Progenitor cell of endocrine pancreas (in vitro differentiated cells): Measurements from ENCODE around the gene DPP6. TPM values are rescaled to one million over a fixed set of nuclear protein-coding genes. Genes with fewer than 3 reads are reported as not detected.

Experiments used
- DNase-seq: peaks from one replicate; pipeline ENCODE4 v3.0.0; 2021; ENCODE audit warnings: low spot score; ENCODE audit not compliant: unreplicated experiment
- H3K27ac Mint-ChIP-seq: 2 replicates; pipeline ENCODE4 v1.8.0; 2021; ENCODE audit warnings: mild to moderate bottlenecking, moderate library complexity, mixed read lengths
- H3K27me3 Mint-ChIP-seq: 2 replicates; pipeline ENCODE4 v1.8.0; 2021; ENCODE audit warnings: mixed read lengths
- H3K36me3 Mint-ChIP-seq: 2 replicates; pipeline ENCODE4 v1.8.0; 2022; ENCODE audit warnings: mixed read lengths; ENCODE audit not compliant: insufficient read depth
- H3K4me1 Mint-ChIP-seq: 2 replicates; pipeline ENCODE4 v1.8.0; 2021; ENCODE audit warnings: low read depth, mixed read lengths
- H3K4me3 Mint-ChIP-seq: 2 replicates; pipeline ENCODE4 v1.8.0; 2021; ENCODE audit warnings: low read depth, mild to moderate bottlenecking, moderate library complexity, mixed read lengths
- H3K9me3 Mint-ChIP-seq: 2 replicates; pipeline ENCODE4 v1.8.0; 2021; ENCODE audit warnings: low read depth, mixed read lengths
- CTCF ChIP-seq: fragments of 200-600 bp; sonication (generic); IDR thresholded peaks from one replicate; pipeline ENCODE4 v1.5.0; 2021; ENCODE audit warnings: antibody characterized with exemption, mild to moderate bottlenecking; ENCODE audit not compliant: unreplicated experiment
- total RNA-seq: library from RNA; stranded (reverse); gene quantifications from 2 replicates; pipeline ENCODE4 v1.2.1, GENCODE V29; 2021

DPP6 gene
- total RNA-seq, 1 donor from 2014 or later = 13.4 TPM

GRCh38 chr7:154350892-154351291 lies 298.7 kb downstream of the DPP6 start:
- H3K9me3 Mint-ChIP-seq = peaks cover 5% of the 10 kb centered on the region
- H3K27ac Mint-ChIP-seq = no peak overlapping the region
- peaks cover 3% of the 10 kb centered on the region for H3K36me3 Mint-ChIP-seq
- no peak overlapping the region for H3K4me3 Mint-ChIP-seq
- TF ChIP-seq CTCF = no peak
- no peaks in the 10 kb centered on the region for H3K27me3 Mint-ChIP-seq
- DNase-seq = no peak
- no peaks in the 10 kb centered on the region for H3K4me1 Mint-ChIP-seq

- Mint-ChIP-seq H3K27ac (no peak overlapping the region), H3K27me3 (no peaks in the 10 kb centered on the region), H3K4me1 (no peaks in the 10 kb centered on the region), H3K4me3 (no peak overlapping the region), H3K9me3 (peaks cover 5% of the 10 kb centered on the region), H3K36me3 (peaks cover 3% of the 10 kb centered on the region)
- TF ChIP-seq CTCF = no peak
- no peak for DNase-seq
Observed at GRCh38 chr7:154353355-154353767, 301.2 kb downstream of the DPP6 start.

GRCh38 chr7:154364170-154364569 lies 312.0 kb downstream of the DPP6 start:
- Mint-ChIP-seq H3K27me3 (no peaks in the 10 kb centered on the region), H3K27ac (no peak overlapping the region), H3K4me1 (peaks cover 3% of the 10 kb centered on the region), H3K36me3 (no peaks in the 10 kb centered on the region), H3K9me3 (peaks cover 3% of the 10 kb centered on the region), H3K4me3 (no peak overlapping the region)
- TF ChIP-seq CTCF = no peak
- no peak for DNase-seq

- Mint-ChIP-seq H3K4me1 (peaks cover 19% of the 10 kb centered on the region), H3K4me3 (no peak overlapping the region), H3K27me3 (no peaks in the 10 kb centered on the region), H3K9me3 (no peaks in the 10 kb centered on the region), H3K27ac (no peak overlapping the region), H3K36me3 (no peaks in the 10 kb centered on the region)
- no peak for DNase-seq
- no peak for TF ChIP-seq CTCF
Observed at GRCh38 chr7:154371424-154371823, 319.2 kb downstream of the DPP6 start.

GRCh38 chr7:154372011-154372601 lies 319.9 kb downstream of the DPP6 start:
- no peak for TF ChIP-seq CTCF
- H3K27ac Mint-ChIP-seq = no peak overlapping the region
- H3K4me3 Mint-ChIP-seq = no peak overlapping the region
- no peaks in the 10 kb centered on the region for H3K9me3 Mint-ChIP-seq
- DNase-seq = no peak
- H3K4me1 Mint-ChIP-seq = peaks cover 19% of the 10 kb centered on the region
- no peaks in the 10 kb centered on the region for H3K36me3 Mint-ChIP-seq
- H3K27me3 Mint-ChIP-seq = no peaks in the 10 kb centered on the region
